K562 (cell line): Measurements from ENCODE around the gene ZBTB20. TPM values are rescaled to one million over a fixed set of nuclear protein-coding genes. Genes with fewer than 3 reads are reported as not detected.

Experiments
- ATAC-seq: fragments of 200-7000 bp; cut with Tn5 transposase; 3 replicates; pipeline ENCODE4 v1.9.1; 2020; ENCODE audit warnings: moderate library complexity
- BruUV-seq: library from RNA; stranded (reverse); fragments of 400-500 nt; replicated peaks from 2 replicates; lab custom pipeline; 2021; lab: Mats Ljungman, UMichigan
- CTCF ChIA-PET: fragments of 300-600 bp; formaldehyde crosslinking; extraction: SDS; loops from one replicate; lab custom pipeline; 2021; ENCODE audit warnings: low intra/inter-chr PET ratio; lab: Yijun Ruan, JAX
- POLR2A ChIA-PET: fragments of 300-600, 350-650 bp; sonication (Branson Sonifier 250); formaldehyde crosslinking; extraction: SDS; loops from one replicate; lab custom pipeline; 2021; ENCODE audit warnings: antibody characterized with exemption, inconsistent platforms; lab: Yijun Ruan, JAX
- DNase-seq, 4 experiments: peaks; one replicate each; pipeline versions ENCODE4 v3.0.0 to v3.0.0-alpha.2; 2011 to 2018; ENCODE audit warnings: low spot score in 3 of 4, mixed read lengths in 3 of 4; ENCODE audit errors: extremely low read depth in 1 of 4
- FAIRE-seq: peaks from 2 replicates; lab custom pipeline; 2011; peaks lifted over from hg19 to GRCh38; lab: Jason Lieb, UNC
- H2AFZ ChIP-seq: 2 replicates; pipeline ENCODE4 v1.6.0; 2011; ENCODE audit warnings: low read depth, low read length, control low read depth, inconsistent platforms
- H3K27ac ChIP-seq: fragments of 200-600 bp; 3 replicates; pipeline ENCODE4 v1.8.0; 2011; ENCODE audit warnings: low read depth, mild to moderate bottlenecking, control low read depth, inconsistent platforms, low read length, moderate library complexity, mixed read lengths; ENCODE audit errors: extremely low read depth
- H3K27me3 ChIP-seq, 2 experiments: fragments of 300-600 bp in 1 of 2; 2 replicates in 1 of 2; 3 replicates in 1 of 2; pipeline versions ENCODE4 v1.6.0 to v1.8.0; 2011; ENCODE audit warnings: inconsistent platforms in 2 of 2, low read length in 2 of 2, mild to moderate bottlenecking in 1 of 2, mixed read lengths in 1 of 2, moderate library complexity in 1 of 2; ENCODE audit not compliant: control insufficient read depth in 2 of 2, insufficient read depth in 2 of 2
- H3K36me3 ChIP-seq: fragments of 300-600 bp; 3 replicates; pipeline ENCODE4 v1.8.0; 2011; ENCODE audit warnings: mild to moderate bottlenecking, low read length, inconsistent platforms; ENCODE audit not compliant: control insufficient read depth, insufficient read depth
- H3K4me1 ChIP-seq, 2 experiments: fragments of 200-600 bp in 1 of 2; replicated peaks in 1 of 2; 2 replicates in 1 of 2; 3 replicates in 1 of 2; pipeline versions ENCODE4 v1.5.1 to v1.8.0; 2011; ENCODE audit warnings: inconsistent platforms in 2 of 2, low read length in 2 of 2, mild to moderate bottlenecking in 1 of 2, mixed read lengths in 1 of 2, moderate library complexity in 1 of 2; ENCODE audit not compliant: control insufficient read depth in 2 of 2, insufficient read depth in 2 of 2
- H3K4me2 ChIP-seq: 2 replicates; pipeline ENCODE4 v1.6.1; 2011; ENCODE audit warnings: low read length, control low read depth, inconsistent platforms, mixed read lengths; ENCODE audit not compliant: insufficient read depth
- H3K4me3 ChIP-seq: fragments of 200-600 bp; sonication (generic), shearing (Covaris generic); 2 replicates; pipeline ENCODE4 v1.5.1; 2016; ENCODE audit warnings: control low read depth, inconsistent platforms
- H3K79me2 ChIP-seq: fragments of 200-600 bp; 3 replicates; pipeline ENCODE4 v1.8.0; 2011; ENCODE audit warnings: low read length, inconsistent platforms; ENCODE audit not compliant: control insufficient read depth, insufficient read depth
- H3K9ac ChIP-seq, 2 experiments: 2 replicates each; pipeline versions ENCODE4 v1.6.0 to v1.6.1; 2011; ENCODE audit warnings: low read depth in 2 of 2, low read length in 2 of 2, control low read depth in 1 of 2, inconsistent platforms in 1 of 2, mild to moderate bottlenecking in 1 of 2, mixed read lengths in 1 of 2; ENCODE audit not compliant: insufficient read depth in 1 of 2
- H3K9me1 ChIP-seq: one replicate; pipeline ENCODE4 v1.6.0; 2011; ENCODE audit warnings: inconsistent platforms, mild to moderate bottlenecking, low read length, moderate library complexity; ENCODE audit not compliant: control insufficient read depth, insufficient read depth
- H3K9me3 ChIP-seq: replicated peaks from 2 replicates; pipeline ENCODE4 v1.5.1; 2011; ENCODE audit warnings: low read depth, low read length, inconsistent platforms; ENCODE audit not compliant: control insufficient read depth, insufficient read depth
- H4K20me1 ChIP-seq: replicated peaks from 2 replicates; pipeline ENCODE4 v1.6.1; 2011; ENCODE audit warnings: low read length, inconsistent platforms, mixed read lengths; ENCODE audit not compliant: control insufficient read depth, insufficient read depth
- POLR3A ChIP-seq: IDR thresholded peaks from 2 replicates; pipeline ENCODE4 v1.6.1; 2011; ENCODE audit warnings: borderline replicate concordance, mild to moderate bottlenecking, moderate library complexity; ENCODE audit not compliant: insufficient read length, insufficient read depth; ENCODE audit errors: extremely low read depth
- ZNF184 ChIP-seq: sonication (generic); formaldehyde crosslinking; IDR thresholded peaks from 2 replicates; pipeline ENCODE4 v1.5.0; 2020; ENCODE audit warnings: missing genetic modification reagents
- WGBS: fragments of 100-300 bp; shearing (Covaris generic); methylation state at CpG from one replicate; pipeline ENCODE4 v1.1.6; 2016; ENCODE audit warnings: low coverage, mixed read lengths; ENCODE audit not compliant: insufficient coverage; ENCODE audit errors: missing lambda C conversion rate; 5-methylcytosine and 5-hydroxymethylcytosine counted together
- in situ Hi-C: fragments of 300-500 bp; cut with MboI; formaldehyde crosslinking; loops from 4 replicates; pipeline ENCODE4 v1.15.0; 2018; ENCODE audit warnings: inconsistent platforms, mixed read lengths
- intact Hi-C: fragments of 100-400 bp; cut with micrococcal nuclease; formaldehyde crosslinking; loops from 2 replicates; pipeline ENCODE4 v1.14.2; 2022
- polyA plus RNA-seq, 8 experiments: library from polyadenylated mRNA; depleted of rRNA in 4 of 8; stranded (reverse) in 5 of 8; unstranded in 3 of 8; fragments of >200 nt; fragmentation: Nextera tagmentation in 2 of 8; fragmentation: Illumina TruSeq in 1 of 8; extraction: Ambion mirVana in 2 of 8; extraction: Trizol in 1 of 8; gene quantifications; 2 replicates each; pipeline versions ENCODE4 v1.2.1 to v1.2.3, GENCODE V29; 2011 to 2014; ENCODE audit warnings: inconsistent platforms in 1 of 8, missing spikeins in 1 of 8
- total RNA-seq, 7 experiments: library from RNA; depleted of rRNA in 6 of 7; stranded (reverse); fragments of >200 nt in 6 of 7; fragmentation: Illumina TruSeq in 2 of 7; extraction: Trizol in 2 of 7; gene quantifications; 2 replicates each; pipeline versions ENCODE4 v1.2.1 to v1.2.3, GENCODE V29; 2011 to 2021; ENCODE audit warnings: low replicate concordance in 1 of 7
- TF ChIP-seq, protein P1 (sequence below): IDR thresholded peaks from 2 replicates; pipeline ENCODE4 v1.6.1; 2014; ENCODE audit warnings: antibody characterized with exemption

The ZBTB20 gene
- total and polyA plus RNA-seq, 9 of the 15 experiments (the other 6 are each of a cell fraction or from before 2014, with no cell fraction given): 0.17 to 1.7 (median 0.45) TPM

DNA sequence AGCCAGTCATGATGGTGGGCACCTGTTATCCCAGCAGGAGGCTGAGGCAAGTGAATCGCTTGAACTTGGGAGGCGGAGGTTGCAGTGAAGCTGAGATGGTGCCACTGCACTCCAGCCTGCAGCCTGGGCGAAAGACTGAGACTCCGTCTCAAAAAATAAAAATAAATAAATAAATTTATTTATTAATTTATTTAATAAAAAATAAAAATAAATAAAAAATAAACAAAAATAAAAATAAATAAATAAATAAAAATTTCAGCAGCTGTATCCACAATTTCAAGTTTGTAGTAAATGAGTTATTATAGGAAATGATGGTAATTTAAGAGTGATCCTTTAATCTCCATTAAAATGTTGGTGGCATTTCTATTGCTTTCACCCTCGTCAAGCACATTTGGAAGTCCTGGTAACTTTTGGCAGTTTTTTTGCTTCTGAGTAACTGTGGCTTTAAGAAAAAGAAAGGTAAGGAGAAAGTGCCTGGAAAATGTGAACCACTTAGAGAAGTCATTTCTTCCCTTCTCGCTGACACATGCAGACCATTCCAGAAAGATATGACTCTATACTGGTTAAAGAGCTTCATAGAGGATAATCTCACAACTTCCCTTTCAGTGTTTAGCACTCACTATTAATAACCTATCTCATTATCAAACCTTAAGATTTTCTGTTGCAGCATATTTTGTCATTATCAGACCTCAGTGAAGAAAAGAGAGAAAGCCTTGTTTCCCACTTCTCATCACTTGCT is 556.6 kb downstream of the ZBTB20 start:
- BruUV-seq: no TSS peak
- Histone ChIP-seq H3K4me3 (no peak overlapping the region), H3K27me3 (no peaks in the 10 kb centered on the region), H3K4me2 (no peak overlapping the region), H3K9ac (no peak overlapping the region), H3K9me1 (no peaks in the 10 kb centered on the region), H3K9me3 (no peaks in the 10 kb centered on the region), H3K4me1 (no peaks in the 10 kb centered on the region), H3K79me2 (no peaks in the 10 kb centered on the region), H4K20me1 (no peaks in the 10 kb centered on the region), H2AFZ (no peak overlapping the region), H3K27ac (no peak overlapping the region), H3K36me3 (no peaks in the 10 kb centered on the region)
- no peak for FAIRE-seq
- ChIA-PET CTCF (no interaction called here), POLR2A (interaction anchor here (0.6 kb wide), 1 partner anchor 260 kb away, joined by 3 read pairs; no protein-coding TSS in a partner anchor)
- 20% methylated on average over 6 of the region's 6 CpGs for WGBS
- intact Hi-C loops (no loop called here), in situ Hi-C loops (no loop called here)
- no peak for DNase-seq
- ATAC-seq: no peak
- TF ChIP-seq ZNF184 (CRISPR knock-in tag) (no peak), POLR3A (no peak)
- TF ChIP-seq, protein P1, sequence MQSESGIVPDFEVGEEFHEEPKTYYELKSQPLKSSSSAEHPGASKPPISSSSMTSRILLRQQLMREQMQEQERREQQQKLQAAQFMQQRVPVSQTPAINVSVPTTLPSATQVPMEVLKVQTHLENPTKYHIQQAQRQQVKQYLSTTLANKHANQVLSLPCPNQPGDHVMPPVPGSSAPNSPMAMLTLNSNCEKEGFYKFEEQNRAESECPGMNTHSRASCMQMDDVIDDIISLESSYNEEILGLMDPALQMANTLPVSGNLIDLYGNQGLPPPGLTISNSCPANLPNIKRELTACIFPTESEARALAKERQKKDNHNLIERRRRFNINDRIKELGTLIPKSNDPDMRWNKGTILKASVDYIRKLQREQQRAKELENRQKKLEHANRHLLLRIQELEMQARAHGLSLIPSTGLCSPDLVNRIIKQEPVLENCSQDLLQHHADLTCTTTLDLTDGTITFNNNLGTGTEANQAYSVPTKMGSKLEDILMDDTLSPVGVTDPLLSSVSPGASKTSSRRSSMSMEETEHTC: no peak
